Ectodermal cell (in vitro differentiated cells): ENCODE results near the gene RBMS3.

Source experiments
- H3K27ac ChIP-seq: 2 replicates; pipeline ENCODE4 v1.7.0; 2013; ENCODE audit warnings: mild to moderate bottlenecking, low read depth, low read length; ENCODE audit not compliant: insufficient read depth, poor library complexity, severe bottlenecking
- H3K27me3 ChIP-seq: 2 replicates; pipeline ENCODE4 v1.7.0; 2013; ENCODE audit warnings: mild to moderate bottlenecking, low read length; ENCODE audit not compliant: insufficient read depth, control insufficient read depth, poor library complexity, severe bottlenecking
- H3K36me3 ChIP-seq: one replicate; pipeline ENCODE4 v1.7.0; 2013; ENCODE audit warnings: low read length; ENCODE audit not compliant: control insufficient read depth, insufficient read depth
- H3K4me1 ChIP-seq: one replicate; pipeline ENCODE4 v1.7.0; 2013; ENCODE audit warnings: low read length; ENCODE audit not compliant: control insufficient read depth, insufficient read depth
- H3K4me3 ChIP-seq: 2 replicates; pipeline ENCODE4 v1.7.0; 2013; ENCODE audit warnings: low read depth, low read length, control low read depth; ENCODE audit not compliant: insufficient read depth
- H3K9me3 ChIP-seq: 2 replicates; pipeline ENCODE4 v1.7.0; 2013; ENCODE audit warnings: mild to moderate bottlenecking, low read length, moderate library complexity; ENCODE audit not compliant: control insufficient read depth
- whole genome bisulfite sequencing, 2 experiments: methylation state at CpG; one replicate each; pipeline ENCODE4 v1.1.7; 2013; ENCODE audit warnings: missing lambda C conversion rate in 2 of 2; 5-methylcytosine and 5-hydroxymethylcytosine counted together

RBMS3 gene

GRCh38 chr3:29868543-29869101, 587.8 kb downstream of the RBMS3 start:
- no peaks in the 10 kb centered on the region for H3K9me3 ChIP-seq
- H3K4me1 ChIP-seq, result no peaks in the 10 kb centered on the region
- WGBS, 2 experiments, result 41 to 49% methylated on average over 5 to 6 of the region's 6 CpGs
- no peaks in the 10 kb centered on the region for H3K27me3 ChIP-seq
- no peaks in the 10 kb centered on the region for H3K36me3 ChIP-seq
- H3K27ac ChIP-seq, result no peak overlapping the region
- no peak overlapping the region for H3K4me3 ChIP-seq

- 86 to 100% methylated on average over 1 of the region's 1 CpG for WGBS, 2 experiments
- Histone ChIP-seq H3K4me1 (no peaks in the 10 kb centered on the region), H3K4me3 (no peak overlapping the region), H3K9me3 (no peaks in the 10 kb centered on the region), H3K36me3 (no peaks in the 10 kb centered on the region), H3K27ac (no peak overlapping the region), H3K27me3 (no peaks in the 10 kb centered on the region)
Observed at GRCh38 chr3:29870136-29870535, 589.3 kb downstream of the RBMS3 start.

DNA sequence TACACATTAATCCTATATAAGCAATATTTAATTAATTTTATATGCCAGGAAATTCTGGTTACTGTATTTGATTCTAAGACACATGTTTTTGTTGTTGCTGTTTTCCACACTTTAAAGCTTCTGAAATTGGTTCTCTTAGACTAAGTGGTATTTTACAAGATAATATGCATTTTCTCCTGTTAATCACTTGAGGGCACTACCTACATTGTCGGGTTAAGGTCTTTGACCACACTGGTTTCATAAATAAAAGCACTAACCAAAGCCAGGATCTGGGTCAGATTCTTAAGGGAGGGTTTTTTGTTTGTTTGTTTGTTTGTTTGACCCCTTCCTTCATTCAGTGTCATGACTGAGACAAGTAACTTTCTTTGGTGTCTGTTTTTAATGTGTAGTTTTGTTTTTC, 590.2 kb downstream of the RBMS3 start:
- no peak overlapping the region for H3K4me3 ChIP-seq
- H3K9me3 ChIP-seq, result no peaks in the 10 kb centered on the region
- no peaks in the 10 kb centered on the region for H3K36me3 ChIP-seq
- H3K27ac ChIP-seq, result no peak overlapping the region
- H3K27me3 ChIP-seq, result no peaks in the 10 kb centered on the region
- H3K4me1 ChIP-seq, result no peaks in the 10 kb centered on the region
- 40 to 60% methylated on average over 1 of the region's 1 CpG for WGBS, 2 experiments

DNA sequence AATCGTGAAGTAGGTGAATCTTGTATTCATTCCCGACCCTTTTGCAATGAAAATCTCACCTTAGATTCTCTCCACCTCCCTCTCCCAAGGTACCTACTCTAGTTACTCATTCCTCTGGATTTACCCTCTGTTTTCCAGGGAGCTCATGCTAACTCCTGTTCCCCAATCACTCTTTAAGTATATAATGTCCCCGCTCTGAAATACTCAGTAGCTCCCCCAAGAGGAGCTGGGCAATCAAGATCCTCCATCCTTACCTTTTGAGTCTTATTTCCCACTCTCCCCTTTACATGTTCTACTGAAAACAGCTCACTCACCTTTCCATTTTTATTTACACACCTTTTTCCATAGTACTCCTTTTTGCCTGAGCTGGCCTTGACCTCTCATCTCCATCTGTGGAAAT, 599.9 kb downstream of the RBMS3 start:
- Histone ChIP-seq H3K36me3 (no peaks in the 10 kb centered on the region), H3K4me1 (no peaks in the 10 kb centered on the region), H3K27me3 (no peaks in the 10 kb centered on the region), H3K9me3 (no peaks in the 10 kb centered on the region), H3K27ac (no peak overlapping the region), H3K4me3 (no peak overlapping the region)
- 89 to 90% methylated on average over 3 of the region's 3 CpGs for WGBS, 2 experiments

DNA sequence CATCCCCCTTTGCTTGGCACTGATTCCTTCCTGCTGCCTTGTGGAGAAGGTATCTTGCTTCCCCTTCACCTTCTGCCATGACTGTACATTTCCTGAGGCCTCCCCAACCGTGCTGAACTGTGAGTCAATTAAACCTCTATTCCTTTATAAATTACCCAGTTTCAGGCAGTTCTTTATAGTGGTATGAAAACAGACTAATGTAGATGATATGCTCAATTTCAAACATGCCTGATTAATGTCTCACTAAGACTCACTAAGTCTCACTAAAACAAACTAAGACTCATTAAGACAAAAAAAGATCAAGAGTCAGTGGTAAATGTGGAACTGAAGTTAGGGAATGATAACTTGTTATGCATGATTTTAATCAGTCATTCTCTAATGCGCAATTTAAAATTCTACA, 606.6 kb downstream of the RBMS3 start:
- 97 to 100% methylated on average over 2 of the region's 2 CpGs for WGBS, 2 experiments
- Histone ChIP-seq H3K36me3 (no peaks in the 10 kb centered on the region), H3K4me3 (no peak overlapping the region), H3K9me3 (no peaks in the 10 kb centered on the region), H3K27ac (no peak overlapping the region), H3K27me3 (no peaks in the 10 kb centered on the region), H3K4me1 (no peaks in the 10 kb centered on the region)

- no CpG with 5 or more reads among the region's 1 CpG for WGBS, 2 experiments
- Histone ChIP-seq H3K27me3 (no peaks in the 10 kb centered on the region), H3K4me3 (no peak overlapping the region), H3K27ac (no peak overlapping the region), H3K9me3 (no peaks in the 10 kb centered on the region), H3K36me3 (no peaks in the 10 kb centered on the region), H3K4me1 (no peaks in the 10 kb centered on the region)
Observed at GRCh38 chr3:29889215-29889614, 608.3 kb downstream of the RBMS3 start.

- WGBS, 2 experiments, result 85 to 92% methylated on average over 3 to 4 of the region's 5 CpGs
- Histone ChIP-seq H3K27ac (no peak overlapping the region), H3K4me1 (no peaks in the 10 kb centered on the region), H3K27me3 (no peaks in the 10 kb centered on the region), H3K4me3 (no peak overlapping the region), H3K36me3 (no peaks in the 10 kb centered on the region), H3K9me3 (no peaks in the 10 kb centered on the region)
Observed at GRCh38 chr3:29890801-29891200, 609.9 kb downstream of the RBMS3 start.

- no peak overlapping the region for H3K4me3 ChIP-seq
- 95% methylated on average over 6 of the region's 6 CpGs for WGBS, 2 experiments
- no peak overlapping the region for H3K27ac ChIP-seq
Observed at GRCh38 chr3:29892976-29893554, 612.2 kb downstream of the RBMS3 start.

GRCh38 chr3:29896856-29897255, 616.0 kb downstream of the RBMS3 start:
- WGBS, 2 experiments, result 93 to 98% methylated on average over 3 of the region's 3 CpGs
- no peaks in the 10 kb centered on the region for H3K27me3 ChIP-seq
- peaks cover 3% of the 10 kb centered on the region for H3K4me1 ChIP-seq
- no peaks in the 10 kb centered on the region for H3K36me3 ChIP-seq
- H3K27ac ChIP-seq, result no peak overlapping the region
- no peak overlapping the region for H3K4me3 ChIP-seq
- H3K9me3 ChIP-seq, result no peaks in the 10 kb centered on the region

More at GRCh38 chr3:29892976-29893554, 612.2 kb downstream of the RBMS3 start:
- Histone ChIP-seq H3K36me3 (no peaks in the 10 kb centered on the region), H3K4me1 (peaks cover 3% of the 10 kb centered on the region), H3K9me3 (no peaks in the 10 kb centered on the region), H3K27me3 (no peaks in the 10 kb centered on the region)

GRCh38 chr3:29898171-29898965, 617.5 kb downstream of the RBMS3 start:
- 91 to 96% methylated on average over 6 to 7 of the region's 7 CpGs for WGBS, 2 experiments
- H3K36me3 ChIP-seq, result no peaks in the 10 kb centered on the region
- H3K27ac ChIP-seq, result no peak overlapping the region
- no peak overlapping the region for H3K4me3 ChIP-seq
- peaks cover 3% of the 10 kb centered on the region for H3K4me1 ChIP-seq
- H3K27me3 ChIP-seq, result no peaks in the 10 kb centered on the region
- H3K9me3 ChIP-seq, result no peaks in the 10 kb centered on the region
